ACC112 (cell line): ENCODE results near the gene CCDC81.

Source experiments
- H2AFZ ChIP-seq: fragments of 200-600 bp; sonication (generic); one replicate; pipeline ENCODE4 v1.6.0; 2017; ENCODE audit warnings: antibody characterized with exemption, low read length; ENCODE audit not compliant: unreplicated experiment
- H3K27ac ChIP-seq: fragments of 200-600 bp; sonication (generic); 2 replicates; pipeline ENCODE4 v1.5.1; 2014; ENCODE audit warnings: low read depth, mild to moderate bottlenecking, antibody characterized with exemption, low read length, moderate library complexity
- H3K27me3 ChIP-seq: fragments of 200-600 bp; sonication (generic); 2 replicates; pipeline ENCODE4 v1.6.1; 2014; ENCODE audit warnings: mild to moderate bottlenecking, antibody characterized with exemption, low read length, moderate library complexity, mixed read lengths; ENCODE audit not compliant: insufficient read depth
- H3K36me3 ChIP-seq: fragments of 200-600 bp; sonication (generic); 2 replicates; pipeline ENCODE4 v1.6.1; 2016; ENCODE audit warnings: mild to moderate bottlenecking, antibody characterized with exemption, low read length, moderate library complexity, mixed read lengths; ENCODE audit not compliant: insufficient read depth
- H3K4me1 ChIP-seq: fragments of 200-600 bp; sonication (generic); one replicate; pipeline ENCODE4 v1.6.1; 2016; ENCODE audit warnings: low read length, mixed read lengths; ENCODE audit not compliant: insufficient read depth, unreplicated experiment, control insufficient read depth
- H3K4me3 ChIP-seq: fragments of 200-600 bp; sonication (generic); 2 replicates; pipeline ENCODE4 v1.5.1; 2014; ENCODE audit warnings: mild to moderate bottlenecking, low read depth, low read length
- H3K79me2 ChIP-seq: fragments of 200-600 bp; sonication (generic); one replicate; pipeline ENCODE4 v1.6.0; 2016; ENCODE audit warnings: low read length; ENCODE audit not compliant: control insufficient read depth, unreplicated experiment, insufficient read depth

The CCDC81 gene

GRCh38 chr11:86386746-86387145 is 12.1 kb downstream of the CCDC81 start:
- no peak overlapping the region for H3K4me3 ChIP-seq
- peak overlapping the region; percentile 87 for H2AFZ ChIP-seq
- no peaks in the 10 kb centered on the region for H3K27me3 ChIP-seq
- H3K27ac ChIP-seq = no peak overlapping the region
- no peaks in the 10 kb centered on the region for H3K79me2 ChIP-seq
- H3K4me1 ChIP-seq = peaks cover 5% of the 10 kb centered on the region
- H3K36me3 ChIP-seq = no peaks in the 10 kb centered on the region

GRCh38 chr11:86388198-86388597 is 13.5 kb downstream of the CCDC81 start:
- Histone ChIP-seq H3K27me3 (no peaks in the 10 kb centered on the region), H3K27ac (no peak overlapping the region), H3K4me1 (peaks cover 5% of the 10 kb centered on the region), H3K36me3 (no peaks in the 10 kb centered on the region), H3K4me3 (no peak overlapping the region), H3K79me2 (no peaks in the 10 kb centered on the region), H2AFZ (no peak overlapping the region)

DNA sequence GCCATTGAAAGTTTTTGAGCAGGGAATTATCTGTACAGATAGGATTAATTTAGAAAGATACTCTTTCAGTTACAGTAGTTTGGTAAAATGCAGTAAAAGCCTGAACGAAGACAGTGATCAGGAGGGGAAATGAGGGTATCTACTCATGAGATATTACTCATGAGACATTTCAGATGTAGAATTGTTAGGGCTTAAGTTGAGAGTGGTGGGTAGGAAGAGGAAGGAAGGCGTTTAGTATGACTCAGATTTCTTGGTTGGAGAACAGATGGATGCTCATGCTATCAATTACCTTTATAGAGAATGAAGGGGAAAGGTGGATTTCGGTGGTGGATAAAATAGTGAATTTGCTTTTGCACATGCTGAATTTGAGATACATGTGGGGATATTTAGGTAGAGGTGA is 15.8 kb downstream of the CCDC81 start:
- H3K36me3 ChIP-seq = no peaks in the 10 kb centered on the region
- H3K27me3 ChIP-seq = no peaks in the 10 kb centered on the region
- no peak overlapping the region for H3K4me3 ChIP-seq
- no peaks in the 10 kb centered on the region for H3K79me2 ChIP-seq
- H3K4me1 ChIP-seq = peaks cover 5% of the 10 kb centered on the region
- no peak overlapping the region for H3K27ac ChIP-seq
- no peak overlapping the region for H2AFZ ChIP-seq

GRCh38 chr11:86395061-86395551 is 20.4 kb downstream of the CCDC81 start:
- H3K36me3 ChIP-seq = no peaks in the 10 kb centered on the region
- no peaks in the 10 kb centered on the region for H3K79me2 ChIP-seq
- H3K27me3 ChIP-seq = no peaks in the 10 kb centered on the region
- peak overlapping the region; percentile 6 for H2AFZ ChIP-seq
- H3K27ac ChIP-seq = no peak overlapping the region
- peaks cover 17% of the 10 kb centered on the region for H3K4me1 ChIP-seq
- no peak overlapping the region for H3K4me3 ChIP-seq

- Histone ChIP-seq H3K36me3 (no peaks in the 10 kb centered on the region), H3K4me1 (peaks cover 17% of the 10 kb centered on the region), H3K4me3 (no peak overlapping the region), H3K27ac (no peak overlapping the region), H2AFZ (no peak overlapping the region), H3K27me3 (no peaks in the 10 kb centered on the region), H3K79me2 (no peaks in the 10 kb centered on the region)
These were observed 21.7 kb downstream of the CCDC81 start for GRCh38 chr11:86396396-86396795.

DNA sequence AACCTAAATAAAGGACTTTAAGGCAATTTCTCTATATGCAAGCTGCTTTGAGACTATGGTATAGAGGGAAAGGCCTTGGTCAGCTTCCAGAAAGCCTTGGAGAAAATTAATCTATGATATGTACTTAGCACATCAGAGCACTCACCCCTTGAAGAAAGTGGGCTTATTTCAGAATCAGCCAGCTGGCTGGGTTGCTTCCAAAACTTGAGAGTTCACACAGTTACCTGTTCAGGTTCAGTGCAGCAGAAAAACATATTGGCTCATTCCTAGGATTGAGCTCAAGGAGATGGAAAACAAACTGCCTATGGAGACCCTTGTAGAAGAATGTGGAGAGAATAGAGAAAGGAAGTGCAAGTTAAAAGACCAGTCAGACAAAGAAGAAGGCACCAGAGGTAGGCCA is 22.7 kb downstream of the CCDC81 start:
- H2AFZ ChIP-seq = no peak overlapping the region
- no peaks in the 10 kb centered on the region for H3K27me3 ChIP-seq
- H3K79me2 ChIP-seq = no peaks in the 10 kb centered on the region
- no peaks in the 10 kb centered on the region for H3K36me3 ChIP-seq
- peaks cover 17% of the 10 kb centered on the region for H3K4me1 ChIP-seq
- H3K4me3 ChIP-seq = no peak overlapping the region
- no peak overlapping the region for H3K27ac ChIP-seq

DNA sequence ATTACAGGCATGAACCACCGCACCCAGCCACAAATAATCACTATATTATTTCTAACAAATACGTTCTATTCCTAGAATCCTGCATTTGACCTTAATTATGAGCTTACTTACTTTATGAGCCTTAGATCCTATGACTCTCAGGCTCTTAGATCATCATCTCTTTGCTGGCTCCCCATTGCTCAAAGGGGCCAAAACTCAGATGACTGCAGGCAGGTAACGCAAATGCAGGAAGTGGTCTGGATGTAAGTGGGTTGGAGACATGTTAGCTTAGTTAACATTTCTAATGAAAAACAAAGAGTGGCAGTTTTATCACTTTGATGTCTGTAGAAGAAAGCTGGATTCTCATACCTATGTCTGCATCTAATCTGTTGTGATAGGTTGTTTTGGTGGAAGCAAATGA is 23.4 kb downstream of the CCDC81 start:
- H3K4me1 ChIP-seq = peaks cover 17% of the 10 kb centered on the region
- H3K4me3 ChIP-seq = no peak overlapping the region

DNA sequence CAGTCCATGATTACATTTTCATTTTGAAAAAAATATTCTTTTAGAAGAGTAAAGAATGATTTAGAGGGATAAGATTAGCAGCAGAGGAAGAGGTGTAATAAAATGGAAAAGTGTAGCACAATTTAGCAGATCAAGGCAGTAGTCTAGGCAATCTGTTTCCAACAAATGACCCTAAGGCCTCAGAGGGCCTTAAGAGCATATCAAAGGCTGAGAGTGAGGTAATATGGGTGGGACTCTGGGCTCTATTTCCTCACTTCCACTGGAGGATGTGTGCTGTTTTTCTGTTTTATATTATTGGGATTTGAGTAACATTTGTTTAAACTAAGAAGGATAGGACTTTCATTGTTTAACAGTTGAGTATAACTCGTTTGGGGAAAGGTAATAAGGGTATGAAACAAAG is 28.8 kb downstream of the CCDC81 start:
- H3K79me2 ChIP-seq = no peaks in the 10 kb centered on the region
- H3K36me3 ChIP-seq = no peaks in the 10 kb centered on the region
- no peaks in the 10 kb centered on the region for H3K27me3 ChIP-seq
- H2AFZ ChIP-seq = no peak overlapping the region
- H3K4me1 ChIP-seq = no peaks in the 10 kb centered on the region
- H3K4me3 ChIP-seq = no peak overlapping the region
- no peak overlapping the region for H3K27ac ChIP-seq

More for the DNA sequence above, 23.4 kb downstream of the CCDC81 start:
- no peak overlapping the region for H2AFZ ChIP-seq
- no peaks in the 10 kb centered on the region for H3K27me3 ChIP-seq
- H3K27ac ChIP-seq = no peak overlapping the region
- no peaks in the 10 kb centered on the region for H3K79me2 ChIP-seq
- H3K36me3 ChIP-seq = no peaks in the 10 kb centered on the region

DNA sequence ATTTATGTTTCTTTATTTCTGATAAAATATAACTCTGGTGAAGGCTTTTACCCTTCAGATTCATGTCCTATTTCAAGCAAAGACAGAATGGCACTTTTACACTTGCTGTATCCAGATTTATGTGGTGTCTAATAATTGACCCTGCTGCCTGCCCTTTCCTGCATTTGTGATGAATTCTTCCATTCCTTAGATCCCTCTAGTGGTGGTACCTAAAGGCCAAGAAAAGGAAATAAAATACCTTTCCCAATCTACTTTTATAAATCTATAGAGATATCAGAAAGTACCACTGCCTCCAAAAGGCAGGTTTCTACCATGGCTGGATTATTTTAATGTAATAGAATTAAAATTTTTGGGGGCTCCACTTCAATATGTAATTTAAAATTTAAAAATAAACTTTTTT is 34.2 kb downstream of the CCDC81 start:
- Histone ChIP-seq H3K27me3 (no peaks in the 10 kb centered on the region), H3K79me2 (no peaks in the 10 kb centered on the region), H3K36me3 (no peaks in the 10 kb centered on the region), H3K4me3 (no peak overlapping the region), H2AFZ (no peak overlapping the region), H3K4me1 (no peaks in the 10 kb centered on the region), H3K27ac (no peak overlapping the region)

DNA sequence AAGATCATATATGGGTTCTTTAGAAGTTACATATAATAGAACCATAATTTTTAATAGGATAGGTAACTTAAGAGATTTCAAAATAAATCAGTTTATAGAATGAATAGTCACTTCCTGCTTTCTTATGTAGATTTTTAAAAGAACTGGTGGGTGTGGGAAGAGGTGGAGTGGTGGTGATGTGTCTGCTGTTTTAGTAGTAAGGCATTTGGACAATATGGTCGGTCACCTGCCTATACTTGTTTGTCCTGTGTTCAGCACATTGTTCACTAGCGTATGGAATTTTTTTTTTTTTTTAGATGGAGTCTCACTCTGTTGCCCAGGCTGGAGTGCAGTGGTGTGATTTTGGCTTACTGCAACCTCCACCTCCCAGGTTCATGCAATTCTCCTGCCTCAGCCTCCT is 39.3 kb downstream of the CCDC81 start:
- no peaks in the 10 kb centered on the region for H3K27me3 ChIP-seq
- no peak overlapping the region for H2AFZ ChIP-seq
- no peak overlapping the region for H3K27ac ChIP-seq
- H3K79me2 ChIP-seq = no peaks in the 10 kb centered on the region
- no peaks in the 10 kb centered on the region for H3K36me3 ChIP-seq
- H3K4me3 ChIP-seq = no peak overlapping the region
- peaks cover 13% of the 10 kb centered on the region for H3K4me1 ChIP-seq

DNA sequence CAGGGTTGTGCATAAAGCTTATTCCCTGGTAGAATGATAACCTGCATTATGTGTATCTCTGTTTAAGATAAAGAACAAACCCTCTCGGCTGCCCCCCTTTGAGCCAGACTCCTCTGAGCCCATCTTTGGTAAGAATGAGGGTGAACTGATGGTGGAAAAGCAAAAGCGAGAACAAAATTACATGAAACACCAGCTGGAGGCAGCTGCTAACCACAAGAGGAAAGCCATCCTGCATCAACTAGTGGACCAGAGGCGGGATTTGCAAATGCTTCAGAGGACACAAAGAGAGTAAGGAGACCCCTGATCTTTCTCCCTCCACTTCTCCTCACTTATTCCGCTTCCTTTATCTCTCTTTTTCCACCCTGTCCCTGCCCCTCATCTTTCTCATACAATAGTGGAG is 40.3 kb downstream of the CCDC81 start:
- H2AFZ ChIP-seq = no peak overlapping the region
- H3K27ac ChIP-seq = no peak overlapping the region
- H3K79me2 ChIP-seq = no peaks in the 10 kb centered on the region
- H3K27me3 ChIP-seq = no peaks in the 10 kb centered on the region
- peaks cover 15% of the 10 kb centered on the region for H3K4me1 ChIP-seq
- H3K4me3 ChIP-seq = no peak overlapping the region
- no peaks in the 10 kb centered on the region for H3K36me3 ChIP-seq
